ENCODE results near the gene CCN5.

DNA sequence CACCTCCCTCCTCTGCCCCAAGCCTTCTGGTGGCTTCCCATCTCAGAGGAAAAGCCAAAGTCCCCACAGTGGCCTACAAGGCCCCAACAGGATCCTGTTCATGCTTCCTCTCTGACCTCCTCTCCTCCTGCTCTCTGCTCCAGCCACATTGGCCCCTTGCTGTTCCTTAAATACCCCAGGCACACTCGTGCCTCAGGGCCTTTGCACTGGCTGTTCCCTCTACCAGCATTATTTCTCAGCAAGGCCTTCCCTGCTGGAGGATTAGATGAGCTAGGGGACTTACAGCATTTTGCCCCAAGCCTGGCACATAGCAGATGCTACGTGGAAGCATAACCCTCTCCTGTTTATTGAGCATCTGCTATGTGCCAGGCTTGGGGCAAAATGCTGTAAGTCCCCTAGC, 7.8 kb downstream of the CCN5 start:
- TF ChIP-seq ZBTB7A (IDR thresholded peaks at IDR 0.05; ENCODE audit: low read depth), result no peak
- no peak for TF ChIP-seq EGR1 (IDR thresholded peaks at IDR 0.05)
